H1 (cell line): ENCODE data around the gene KXD1. TPM values are rescaled to one million over a fixed set of nuclear protein-coding genes. Genes with fewer than 3 reads are reported as not detected.
A peak's percentile ranks its signal among the peaks of the same experiment; 100 is the strongest.

ENCODE experiments used
- CTCF ChIA-PET: fragments of 300-600 bp; sonication (Branson Sonifier 250); formaldehyde crosslinking; loops from one replicate; lab custom pipeline; 2021; ENCODE audit not compliant: partially characterized antibody; lab: Charles Lee
- POLR2A ChIA-PET: fragments of 300-600 bp; sonication (Branson Sonifier 250); formaldehyde crosslinking; loops from one replicate; lab custom pipeline; 2021; ENCODE audit warnings: inconsistent platforms; ENCODE audit not compliant: partially characterized antibody; lab: Charles Lee
- DNase-seq, 2 experiments: peaks; one replicate each; pipeline versions ENCODE4 v3.0.0 to v3.0.0-alpha.2; 2010 to 2022; ENCODE audit warnings: low spot score in 2 of 2, low read depth in 1 of 2, mixed read lengths in 1 of 2
- FAIRE-seq: peaks from 2 replicates; lab custom pipeline; 2011; peaks lifted over from hg19 to GRCh38; lab: Jason Lieb, UNC
- H2AFZ ChIP-seq: 2 replicates; pipeline ENCODE4 v1.8.1; 2012; ENCODE audit warnings: low read length, inconsistent platforms
- H2AK5ac ChIP-seq: 2 replicates; pipeline ENCODE4 v1.6.1; 2013; ENCODE audit warnings: low read depth, low read length
- H2BK120ac ChIP-seq: replicated peaks from 2 replicates; pipeline ENCODE3; 2013; ENCODE audit warnings: low read depth, low read length, inconsistent platforms
- H2BK12ac ChIP-seq: 2 replicates; pipeline ENCODE4 v1.6.1; 2013; ENCODE audit warnings: low read depth, low read length
- H2BK15ac ChIP-seq: 2 replicates; pipeline ENCODE4 v1.6.1; 2013; ENCODE audit warnings: low read length
- H2BK20ac ChIP-seq: 2 replicates; pipeline ENCODE4 v1.6.1; 2013; ENCODE audit warnings: low read length
- H2BK5ac ChIP-seq: 2 replicates; pipeline ENCODE4 v1.6.1; 2013; ENCODE audit warnings: low read depth, low read length
- H3K14ac ChIP-seq: 2 replicates; pipeline ENCODE4 v1.6.1; 2013; ENCODE audit warnings: inconsistent platforms; ENCODE audit not compliant: insufficient read length
- H3K18ac ChIP-seq: 2 replicates; pipeline ENCODE4 v1.6.1; 2013; ENCODE audit warnings: low read length; ENCODE audit errors: extremely low read depth
- H3K23ac ChIP-seq: 2 replicates; pipeline ENCODE4 v1.6.1; 2013; ENCODE audit warnings: inconsistent platforms; ENCODE audit not compliant: insufficient read length
- H3K23me2 ChIP-seq: 2 replicates; pipeline ENCODE4 v1.6.1; 2013; ENCODE audit warnings: low read depth, low read length
- H3K27ac ChIP-seq: 2 replicates; pipeline ENCODE4 v1.6.1; 2011; ENCODE audit warnings: low read depth, low read length, inconsistent platforms
- H3K27me3 ChIP-seq, 4 experiments: replicated peaks in 1 of 4; 1 replicate in 1 of 4; 2 replicates in 3 of 4; pipeline versions ENCODE4 v1.6.1 to v1.8.1; 2011 to 2013; ENCODE audit warnings: low read length in 3 of 4, mild to moderate bottlenecking in 3 of 4, inconsistent platforms in 2 of 4, mixed read lengths in 2 of 4, moderate library complexity in 1 of 4; ENCODE audit not compliant: control insufficient read depth in 3 of 4, insufficient read depth in 3 of 4; ENCODE audit errors: extremely low read depth in 1 of 4
- H3K36me3 ChIP-seq, 4 experiments: 2 replicates each; pipeline versions ENCODE4 v1.6.1 to v1.8.1; 2011 to 2013; ENCODE audit warnings: mild to moderate bottlenecking in 4 of 4, low read length in 3 of 4, moderate library complexity in 2 of 4, control low read depth in 1 of 4, inconsistent platforms in 1 of 4; ENCODE audit not compliant: insufficient read depth in 4 of 4, control insufficient read depth in 2 of 4
- H3K4ac ChIP-seq: replicated peaks from 2 replicates; pipeline ENCODE3; 2013; ENCODE audit warnings: low read length, low read depth, mixed read lengths, inconsistent platforms; ENCODE audit not compliant: insufficient read length
- H3K4me1 ChIP-seq, 4 experiments: replicated peaks in 1 of 4; 1 replicate in 1 of 4; 2 replicates in 3 of 4; pipeline versions ENCODE4 v1.6.1 to v1.8.1; 2011 to 2013; ENCODE audit warnings: low read length in 3 of 4, inconsistent platforms in 2 of 4, mixed read lengths in 1 of 4; ENCODE audit not compliant: insufficient read depth in 4 of 4, control insufficient read depth in 3 of 4
- H3K4me2 ChIP-seq, 2 experiments: 2 replicates each; pipeline versions ENCODE4 v1.6.1 to v1.8.1; 2011 to 2013; ENCODE audit warnings: low read depth in 2 of 2, low read length in 2 of 2, control low read depth in 1 of 2, inconsistent platforms in 1 of 2, mild to moderate bottlenecking in 1 of 2; ENCODE audit not compliant: insufficient read depth in 1 of 2
- H3K4me3 ChIP-seq, 4 experiments: fragments of 200-600, 300-600 bp in 1 of 4; sonication (generic), shearing (Covaris generic), sonication (Bioruptor Twin) in 1 of 4; 2 replicates each; pipeline versions ENCODE4 v1.5.1 to v1.8.1; 2011 to 2016; ENCODE audit warnings: low read length in 4 of 4, low read depth in 3 of 4, control low read depth in 2 of 4, inconsistent platforms in 2 of 4, mild to moderate bottlenecking in 2 of 4, mixed read lengths in 1 of 4, moderate library complexity in 1 of 4; ENCODE audit not compliant: insufficient read depth in 2 of 4; ENCODE audit errors: extremely low read depth in 1 of 4
- H3K56ac ChIP-seq: replicated peaks from 2 replicates; pipeline ENCODE3; 2013; ENCODE audit warnings: low read depth, mild to moderate bottlenecking, mixed read lengths, low read length, inconsistent platforms; ENCODE audit not compliant: insufficient read length
- H3K79me1 ChIP-seq: 2 replicates; pipeline ENCODE4 v1.6.1; 2013; ENCODE audit warnings: low read depth, low read length, control low read depth
- H3K79me2 ChIP-seq, 2 experiments: 2 replicates each; pipeline versions ENCODE4 v1.6.1 to v1.8.1; 2012 to 2013; ENCODE audit warnings: low read length in 2 of 2, mild to moderate bottlenecking in 2 of 2, inconsistent platforms in 1 of 2; ENCODE audit not compliant: insufficient read depth in 2 of 2, control insufficient read depth in 1 of 2
- H3K9ac ChIP-seq, 4 experiments: replicated peaks in 1 of 4; 1 replicate in 1 of 4; 2 replicates in 3 of 4; pipeline versions ENCODE4 v1.6.1 to v1.8.1; 2011 to 2013; ENCODE audit warnings: low read depth in 3 of 4, low read length in 3 of 4, control low read depth in 2 of 4, mild to moderate bottlenecking in 2 of 4, moderate library complexity in 2 of 4, inconsistent platforms in 1 of 4; ENCODE audit errors: extremely low read depth in 1 of 4
- H3K9me3 ChIP-seq, 2 experiments: 2 replicates each; pipeline versions ENCODE4 v1.6.1 to v1.8.1; 2012 to 2013; ENCODE audit warnings: mild to moderate bottlenecking in 2 of 2, moderate library complexity in 2 of 2, control low read depth in 1 of 2, inconsistent platforms in 1 of 2, low read depth in 1 of 2, low read length in 1 of 2, mixed read lengths in 1 of 2; ENCODE audit not compliant: insufficient read depth in 2 of 2
- H4K20me1 ChIP-seq, 2 experiments: replicated peaks in 1 of 2; 2 replicates each; pipeline versions ENCODE3 to v1.8.1; 2011 to 2013; ENCODE audit warnings: inconsistent platforms in 2 of 2, low read length in 2 of 2, mild to moderate bottlenecking in 1 of 2; ENCODE audit not compliant: insufficient read depth in 2 of 2, control insufficient read depth in 1 of 2
- H4K5ac ChIP-seq: 2 replicates; pipeline ENCODE4 v1.6.1; 2013; ENCODE audit warnings: low read length, low read depth, mixed read lengths, inconsistent platforms; ENCODE audit not compliant: insufficient read length
- H4K8ac ChIP-seq: 2 replicates; pipeline ENCODE4 v1.8.0; 2013; ENCODE audit warnings: mild to moderate bottlenecking, moderate library complexity, low read length, inconsistent platforms; ENCODE audit not compliant: insufficient read depth; ENCODE audit errors: extremely low read depth
- H4K91ac ChIP-seq: replicated peaks from 2 replicates; pipeline ENCODE3; 2013; ENCODE audit warnings: low read length, mixed read lengths, inconsistent platforms; ENCODE audit not compliant: insufficient read length
- ATF3 ChIP-seq: IDR thresholded peaks from 2 replicates; pipeline ENCODE4 v1.6.1; 2011; ENCODE audit warnings: low read depth, mild to moderate bottlenecking, low read length; ENCODE audit not compliant: insufficient read depth
- CBX5 ChIP-seq: fragments of 300-800, 300-1000 bp; sonication (generic); IDR thresholded peaks from 2 replicates; pipeline ENCODE4 v1.7.1; 2016; ENCODE audit warnings: antibody characterized with exemption, low read length, low read depth
- HDAC2 ChIP-seq, 2 experiments: fragments of 300-600 bp in 1 of 2; sonication (generic) in 1 of 2; IDR thresholded peaks; 2 replicates each; pipeline ENCODE4 v1.6.1; 2011 to 2012; ENCODE audit warnings: low read depth in 2 of 2, low read length in 2 of 2, mild to moderate bottlenecking in 2 of 2, moderate library complexity in 2 of 2, borderline replicate concordance in 1 of 2, inconsistent platforms in 1 of 2
- NANOG ChIP-seq: IDR thresholded peaks from 2 replicates; pipeline ENCODE4 v1.6.1; 2011; ENCODE audit warnings: low read length, low read depth, mild to moderate bottlenecking, inconsistent platforms; ENCODE audit not compliant: insufficient read depth, poor library complexity, severe bottlenecking
- PHF8 ChIP-seq: fragments of 200-600 bp; sonication (generic); conservative IDR thresholded peaks from 2 replicates; pipeline ENCODE4 v1.7.1; 2012; ENCODE audit warnings: low read depth, mild to moderate bottlenecking, inconsistent platforms, low read length, moderate library complexity
- POU5F1 ChIP-seq: IDR thresholded peaks from 2 replicates; pipeline ENCODE4 v1.6.1; 2011; ENCODE audit warnings: low read depth, mild to moderate bottlenecking, low read length, moderate library complexity
- RFX5 ChIP-seq: IDR thresholded peaks from 2 replicates; pipeline ENCODE4 v1.6.1; 2011; ENCODE audit warnings: low read depth, low read length, improper control_type of control experiment, borderline replicate concordance
- SIX5 ChIP-seq: IDR thresholded peaks from 2 replicates; pipeline ENCODE4 v1.6.1; 2011; ENCODE audit warnings: mild to moderate bottlenecking, low read depth, low read length
- TCF12 ChIP-seq: IDR thresholded peaks from 2 replicates; pipeline ENCODE4 v1.6.1; 2011; ENCODE audit warnings: low read depth, mild to moderate bottlenecking, low read length
- WGBS, 2 experiments: shearing (Covaris generic) in 1 of 2; methylation state at CpG; one replicate each; pipeline versions ENCODE4 v1.1.6 to v1.1.7; 2013 to 2015; ENCODE audit warnings: low lambda C conversion rate in 2 of 2, mixed read lengths in 2 of 2, inconsistent platforms in 1 of 2, low coverage in 1 of 2, missing lambda C conversion rate in 1 of 2; ENCODE audit not compliant: insufficient replicate concordance in 2 of 2, insufficient coverage in 1 of 2, insufficient read length in 1 of 2; ENCODE audit errors: extremely low coverage in 1 of 2, missing lambda C conversion rate in 1 of 2; 5-methylcytosine and 5-hydroxymethylcytosine counted together
- polyA plus RNA-seq, 7 experiments: library from polyadenylated mRNA; depleted of rRNA in 3 of 7; stranded (reverse) in 5 of 7; unstranded in 2 of 7; fragments of >200 nt in 5 of 7; fragments of 200-250 nt in 2 of 7; gene quantifications; 1 replicate in 5 of 7; 2 replicates in 1 of 7; 4 replicates in 1 of 7; pipeline versions ENCODE4 v1.2.1 to v1.2.3, GENCODE V29; 2011 to 2013; ENCODE audit warnings: missing spikeins in 2 of 7, mixed read lengths in 2 of 7
- total RNA-seq: library from RNA; stranded (reverse); fragmentation: NEBNext Ultra II Directional; extraction: Animal tissue kit (Norgen Biotek cat#: 25700); gene quantifications from 2 replicates; pipeline ENCODE4 v1.2.1, GENCODE V29; 2021

The KXD1 gene
- total and polyA plus RNA-seq, 2 of the 8 experiments (the other 6 are each of a cell fraction or from before 2014, with no cell fraction given), result 115 to 267 TPM

- Histone ChIP-seq H3K4ac (no peak overlapping the region), H4K20me1 (peaks cover 0 to 17% of the 10 kb centered on the region in 2 experiments), H3K18ac (no peak overlapping the region), H3K79me1 (no peaks in the 10 kb centered on the region), H2AK5ac (no peak overlapping the region), H3K9ac (no peak overlapping the region), H3K4me1 (peaks cover 28 to 61% (median 41%) of the 10 kb centered on the region in 4 experiments), H2BK5ac (peak overlapping the region; percentile 94; the same call in 1 of the 2 replicates), H4K5ac (no peak overlapping the region), H3K27ac (no peak overlapping the region), H3K56ac (no peak overlapping the region), H3K23ac (no peak overlapping the region), H2BK120ac (peak overlapping the region; percentile 39), H2BK15ac (no peak overlapping the region), H4K91ac (peak overlapping the region; percentile 96), H3K27me3 (peaks cover 86 to 96% (median 96%) of the 10 kb centered on the region in 4 experiments), H3K4me2 (peak overlapping the region in 1 of 2 experiments; percentile 95; a peak in 2 of 4 replicates), H3K4me3 (no peak overlapping the region), H2BK20ac (peak overlapping the region; percentile 4; the same call in 1 of the 2 replicates), H3K36me3 (peaks cover 0 to 17% (median 0%) of the 10 kb centered on the region in 4 experiments; a peak in 1 of 8 replicates), H4K8ac (no peak overlapping the region), H3K14ac (no peak overlapping the region), H3K9me3 (no peaks in the 10 kb centered on the region), H3K23me2 (peaks cover 24% of the 10 kb centered on the region), H3K79me2 (no peaks in the 10 kb centered on the region), H2AFZ (no peak overlapping the region), H2BK12ac (peak overlapping the region; percentile 68; the same call in 1 of the 2 replicates)
- ChIA-PET POLR2A (interaction anchor here (0.7 to 1.3 kb wide), 6 partner anchors 9 to 66 kb away, joined by 3 to 4 read pairs (median 3); no protein-coding TSS in a partner anchor), CTCF (interaction anchor here (0.6 to 1.7 kb wide), 6 partner anchors 11 to 134 kb away, joined by 3 to 5 read pairs (median 4); no protein-coding TSS in a partner anchor)
- no peak for TF ChIP-seq CBX5
- no peak for TF ChIP-seq NANOG
- TF ChIP-seq ATF3, result no peak
- TF ChIP-seq RFX5, result no peak
- no peak for TF ChIP-seq POU5F1
- no peak for TF ChIP-seq PHF8
- no peak for TF ChIP-seq SIX5
- TF ChIP-seq TCF12, result no peak
- TF ChIP-seq HDAC2 (IDR thresholded peaks at IDR 0.05; ENCODE audit: borderline replicate concordance in 1 of 2, low read depth in 2 of 2, low read length in 2 of 2), result no peak
- FAIRE-seq (no peak), DNase-seq (no peak)
- WGBS, 2 experiments, result 42% methylated on average over 2 of the region's 2 CpGs; no CpG with 5 or more reads in 1 of the 2 experiments
Measured at GRCh38 chr19:18609717-18610051, 52.0 kb downstream of the KXD1 start.
